ENCODE results near the gene TIMP3. TPM values are rescaled to one million over a fixed set of nuclear protein-coding genes. Genes with fewer than 3 reads are reported as not detected.

TIMP3 gene
- total and polyA plus RNA-seq, 5 experiments from 2014 or later: 0.10 TPM; not detected in 4

DNA sequence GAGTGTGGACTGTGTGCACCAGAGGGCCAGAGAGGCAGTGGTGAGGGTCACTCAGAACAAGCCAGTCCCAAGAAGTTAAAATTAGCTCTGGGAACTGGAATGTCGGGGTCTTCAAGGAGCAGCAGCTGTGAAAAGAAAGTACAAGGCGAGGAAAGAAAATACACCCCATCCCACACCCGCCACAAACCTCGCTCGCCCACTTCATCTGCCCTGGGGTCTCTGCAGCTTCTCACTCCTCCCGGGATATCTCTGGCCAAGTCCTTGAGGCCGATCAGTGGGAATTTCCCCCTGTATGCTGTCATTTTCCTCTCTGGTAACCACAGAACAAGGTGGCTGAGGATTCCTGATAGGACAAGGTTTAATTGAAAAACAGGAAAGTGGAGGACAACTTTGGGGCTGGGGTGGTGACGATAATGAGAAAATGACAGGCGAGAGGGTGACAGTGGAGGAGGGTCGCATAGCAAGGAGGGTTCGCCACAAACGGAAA is 36.3 kb upstream of the TIMP3 start:
- DNase-seq: no peak
- Mint-ChIP-seq H3K36me3 (no peaks in the 10 kb centered on the region), H3K9me3 (no peaks in the 10 kb centered on the region), H3K4me1 (peaks cover 0 to 2% (median 0%) of the 10 kb centered on the region in 4 donors), H3K4me3 (no peak overlapping the region), H3K27me3 (peaks cover 10 to 33% (median 20%) of the 10 kb centered on the region in 5 donors), H3K27ac (peak overlapping the region in 1 of 10 donors; percentile 70)
- ATAC-seq: no peak
- POLR2A ChIA-PET: no interaction called here

DNA sequence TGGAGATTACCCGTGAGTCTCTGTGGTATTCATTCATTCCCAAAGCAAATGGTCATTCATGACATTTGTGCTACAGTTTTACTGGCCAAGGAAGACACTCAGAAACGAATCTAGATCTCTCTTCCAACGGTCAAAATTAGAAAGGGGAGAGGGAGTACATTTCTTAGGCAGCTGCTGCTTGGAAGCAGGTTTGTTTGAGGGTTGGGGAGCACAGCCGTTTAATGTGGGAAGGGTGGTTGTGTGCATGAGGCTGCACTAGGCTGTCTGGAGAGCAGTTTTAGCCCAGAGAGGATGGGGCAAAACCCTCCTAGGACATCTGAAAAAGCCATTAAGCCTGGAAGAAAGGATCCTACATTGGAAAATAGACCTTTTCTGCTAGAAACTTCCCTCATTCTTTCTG is 29.7 kb upstream of the TIMP3 start:
- peaks cover 0 to 5% (median 0%) of the 10 kb centered on the region in 3 donors for H3K36me3 Mint-ChIP-seq
- no peak for ATAC-seq
- peaks cover 5 to 10% (median 6%) of the 10 kb centered on the region in 5 donors for H3K27me3 Mint-ChIP-seq
- H3K9me3 Mint-ChIP-seq: peaks cover 0 to 5% (median 0%) of the 10 kb centered on the region in 9 donors
- no peak overlapping the region for H3K4me3 Mint-ChIP-seq
- H3K27ac Mint-ChIP-seq: no peak overlapping the region
- no peak for DNase-seq
- H3K4me1 Mint-ChIP-seq: no peaks in the 10 kb centered on the region
- POLR2A ChIA-PET: no interaction called here

DNA sequence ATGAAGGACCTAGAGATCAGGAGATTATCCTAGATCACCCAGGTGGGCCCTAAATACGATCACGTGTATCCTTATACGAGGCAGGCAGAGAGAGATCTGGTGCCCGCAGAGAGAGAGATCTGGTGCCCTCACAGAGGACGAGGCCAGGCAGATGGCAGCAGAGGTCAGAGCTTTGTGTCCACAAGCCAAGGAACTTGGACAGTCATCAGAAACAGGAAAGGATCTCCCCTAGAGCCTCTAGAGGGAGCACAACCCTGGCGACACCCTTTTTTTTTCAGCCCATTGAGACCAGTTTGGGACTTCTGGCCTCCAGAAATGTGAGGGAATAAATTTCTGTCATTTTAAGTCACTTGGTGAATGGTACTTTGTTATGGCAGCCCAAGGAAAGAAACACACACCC is 25.5 kb upstream of the TIMP3 start:
- peaks cover 5 to 10% (median 5%) of the 10 kb centered on the region in 5 donors for H3K27me3 Mint-ChIP-seq
- H3K9me3 Mint-ChIP-seq: peaks cover 0 to 5% (median 0%) of the 10 kb centered on the region in 9 donors
- POLR2A ChIA-PET: no interaction called here
- H3K36me3 Mint-ChIP-seq: peaks cover 0 to 5% (median 0%) of the 10 kb centered on the region in 3 donors
- DNase-seq (no peak), ATAC-seq (no peak)
- no peak overlapping the region for H3K4me3 Mint-ChIP-seq
- no peak overlapping the region for H3K27ac Mint-ChIP-seq
- no peaks in the 10 kb centered on the region for H3K4me1 Mint-ChIP-seq

DNA sequence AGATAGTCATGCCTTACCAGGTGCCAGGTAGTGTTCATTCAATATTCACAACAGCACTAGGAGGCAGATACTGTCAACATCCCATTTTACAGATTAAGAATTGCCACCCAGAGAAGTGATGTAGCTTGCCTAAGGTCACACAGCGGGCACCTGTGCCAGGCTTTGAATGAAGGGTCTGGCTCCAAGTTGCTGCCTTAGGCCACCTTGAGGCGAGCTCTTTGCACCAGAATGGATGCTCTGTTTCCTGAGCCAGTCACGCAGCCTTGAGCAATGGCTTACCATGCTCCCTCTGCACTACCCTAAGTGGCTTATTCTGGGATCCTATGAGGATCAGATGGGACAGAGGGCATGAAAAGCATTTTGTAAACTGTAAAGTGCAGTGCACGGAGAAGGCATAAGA is 25.1 kb upstream of the TIMP3 start:
- POLR2A ChIA-PET: no interaction called here
- ATAC-seq: no peak
- H3K27me3 Mint-ChIP-seq: peaks cover 4 to 10% (median 5%) of the 10 kb centered on the region in 5 donors
- no peak for DNase-seq
- H3K9me3 Mint-ChIP-seq: peaks cover 0 to 5% (median 0%) of the 10 kb centered on the region in 9 donors
- H3K4me1 Mint-ChIP-seq: no peaks in the 10 kb centered on the region
- no peak overlapping the region for H3K27ac Mint-ChIP-seq
- H3K36me3 Mint-ChIP-seq: peaks cover 0 to 5% (median 0%) of the 10 kb centered on the region in 3 donors
- H3K4me3 Mint-ChIP-seq: no peak overlapping the region

DNA sequence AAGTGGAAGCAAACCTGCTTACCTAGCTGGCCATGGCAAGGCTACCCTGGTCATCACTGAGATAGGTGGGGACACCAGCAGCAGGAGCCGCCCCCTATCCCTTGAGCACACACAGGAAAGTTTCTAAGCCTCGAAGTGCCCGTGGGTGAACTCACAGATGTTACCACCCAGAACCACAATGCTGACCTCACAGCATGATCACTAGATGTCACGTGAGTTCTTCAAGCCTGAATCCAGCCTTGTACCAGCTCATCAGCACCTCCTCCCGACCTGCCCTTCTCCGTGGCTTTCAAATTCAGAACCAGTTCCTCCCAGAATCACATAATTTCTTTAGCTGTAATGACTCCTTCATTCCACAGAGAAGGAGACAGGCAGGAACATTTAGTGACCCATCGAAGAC is 24.7 kb upstream of the TIMP3 start:
- Mint-ChIP-seq H3K27me3 (peaks cover 4 to 10% (median 5%) of the 10 kb centered on the region in 5 donors), H3K9me3 (peaks cover 0 to 5% (median 0%) of the 10 kb centered on the region in 9 donors), H3K36me3 (peaks cover 0 to 5% (median 0%) of the 10 kb centered on the region in 3 donors), H3K4me3 (no peak overlapping the region), H3K27ac (no peak overlapping the region), H3K4me1 (no peaks in the 10 kb centered on the region)
- DNase-seq: no peak
- no peak for ATAC-seq
- POLR2A ChIA-PET: no interaction called here

- Mint-ChIP-seq H3K27me3 (peaks cover 4 to 10% (median 5%) of the 10 kb centered on the region in 5 donors), H3K36me3 (peaks cover 0 to 5% (median 0%) of the 10 kb centered on the region in 3 donors), H3K4me3 (no peak overlapping the region), H3K4me1 (no peaks in the 10 kb centered on the region), H3K27ac (no peak overlapping the region), H3K9me3 (peaks cover 0 to 5% (median 0%) of the 10 kb centered on the region in 9 donors)
- no peak for ATAC-seq
- no peak for DNase-seq
- POLR2A ChIA-PET: no interaction called here
These were observed 23.5 kb upstream of the TIMP3 start for GRCh38 chr22:32777987-32778386.

- Mint-ChIP-seq H3K4me1 (no peaks in the 10 kb centered on the region), H3K9me3 (no peaks in the 10 kb centered on the region), H3K36me3 (no peaks in the 10 kb centered on the region), H3K27ac (no peak overlapping the region), H3K27me3 (peaks cover 0 to 2% (median 0%) of the 10 kb centered on the region in 5 donors), H3K4me3 (no peak overlapping the region)
- ATAC-seq (no peak), DNase-seq (no peak)
- POLR2A ChIA-PET: no interaction called here
These were observed 20.7 kb upstream of the TIMP3 start for GRCh38 chr22:32780726-32781310.

DNA sequence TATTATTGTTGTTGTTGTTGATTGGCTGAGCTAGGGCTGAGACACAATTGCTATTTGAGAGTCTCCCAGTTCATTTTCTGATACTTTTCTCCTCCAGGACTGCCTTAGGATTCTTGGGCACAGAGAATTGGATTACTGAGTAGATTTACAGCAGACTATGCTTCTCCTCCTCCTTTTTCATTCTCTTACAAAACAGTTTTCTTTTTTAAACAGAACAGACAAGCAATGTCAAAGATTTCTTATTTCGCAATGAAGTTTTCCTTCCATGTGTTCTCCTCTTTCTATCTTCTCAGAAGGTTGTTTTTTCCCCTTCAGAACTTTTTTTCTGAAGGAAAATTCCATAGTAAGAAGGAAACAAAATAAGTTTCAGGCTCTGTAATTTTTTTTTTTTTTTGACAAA is 19.8 kb upstream of the TIMP3 start:
- POLR2A ChIA-PET: no interaction called here
- no peak for DNase-seq
- H3K4me1 Mint-ChIP-seq: no peaks in the 10 kb centered on the region
- H3K36me3 Mint-ChIP-seq: no peaks in the 10 kb centered on the region
- no peak for ATAC-seq
- peaks cover 0 to 2% (median 0%) of the 10 kb centered on the region in 5 donors for H3K27me3 Mint-ChIP-seq
- H3K4me3 Mint-ChIP-seq: no peak overlapping the region
- H3K9me3 Mint-ChIP-seq: no peaks in the 10 kb centered on the region
- H3K27ac Mint-ChIP-seq: no peak overlapping the region

- Mint-ChIP-seq H3K36me3 (no peaks in the 10 kb centered on the region), H3K27ac (no peak overlapping the region), H3K4me1 (no peaks in the 10 kb centered on the region), H3K9me3 (no peaks in the 10 kb centered on the region), H3K27me3 (peaks cover 0 to 4% (median 3%) of the 10 kb centered on the region in 5 donors), H3K4me3 (no peak overlapping the region)
- DNase-seq (no peak), ATAC-seq (no peak)
- POLR2A ChIA-PET: no interaction called here
These were observed 16.0 kb upstream of the TIMP3 start for GRCh38 chr22:32785321-32786026.

DNA sequence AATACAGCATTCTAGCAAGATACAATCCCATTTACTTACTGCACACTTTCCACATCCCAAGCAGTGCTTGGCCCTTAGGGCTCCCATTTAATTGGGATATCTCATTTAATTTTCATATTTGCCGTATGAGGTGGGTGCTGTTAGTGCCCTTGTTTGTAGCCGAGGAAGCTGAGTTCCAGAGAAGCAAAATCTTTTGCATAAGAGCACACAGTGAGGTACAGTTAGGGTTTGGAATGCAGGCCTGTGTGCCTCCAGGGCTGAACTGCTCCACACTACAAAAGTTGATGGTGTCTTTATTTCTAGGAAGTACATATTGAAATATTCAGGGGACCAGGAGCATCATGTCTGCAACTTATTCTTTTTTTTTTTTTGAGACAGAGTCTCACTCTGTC is 15.5 kb upstream of the TIMP3 start:
- POLR2A ChIA-PET: no interaction called here

DNA sequence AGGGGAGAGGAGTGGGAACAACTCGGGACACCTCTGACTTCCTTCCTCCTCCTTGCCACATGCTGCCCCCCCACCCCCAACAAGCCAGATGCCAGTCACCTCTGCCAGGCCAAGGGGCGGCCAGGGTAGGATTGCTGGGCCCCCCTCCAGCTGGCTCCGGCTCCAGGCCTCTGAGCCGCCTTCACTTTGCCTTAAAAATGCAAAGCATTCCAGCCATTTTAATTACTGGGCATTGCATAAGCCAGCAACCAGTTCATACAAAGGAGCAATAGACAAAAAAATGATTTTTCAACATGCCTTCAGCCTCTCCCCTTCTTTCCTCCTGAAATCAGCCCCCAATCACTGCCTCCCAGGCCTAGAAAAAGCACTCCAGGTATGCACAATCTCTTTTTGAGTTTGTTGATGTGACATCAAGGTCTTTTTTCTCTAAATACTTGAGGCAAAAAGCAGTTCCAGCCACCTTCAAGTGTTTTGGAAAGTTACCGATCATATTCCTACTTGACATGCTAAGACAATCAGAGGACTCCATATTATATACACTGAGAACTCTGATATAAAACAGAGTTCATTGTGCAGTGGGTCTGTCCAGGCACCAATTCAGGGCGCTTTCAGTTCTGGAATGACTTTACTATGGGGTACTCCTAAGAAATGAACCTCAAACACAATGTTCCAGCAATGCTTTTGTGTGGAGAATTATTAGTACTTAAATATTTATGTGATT is 12.4 kb upstream of the TIMP3 start:
- no peak overlapping the region for H3K4me3 Mint-ChIP-seq
- H3K36me3 Mint-ChIP-seq: no peaks in the 10 kb centered on the region
- ATAC-seq (no peak), DNase-seq (no peak)
- no peaks in the 10 kb centered on the region for H3K4me1 Mint-ChIP-seq
- H3K27me3 Mint-ChIP-seq: peaks cover 0 to 5% (median 3%) of the 10 kb centered on the region in 5 donors
- POLR2A ChIA-PET: no interaction called here
- H3K27ac Mint-ChIP-seq: no peak overlapping the region
- H3K9me3 Mint-ChIP-seq: no peaks in the 10 kb centered on the region

More for the DNA sequence above, 15.5 kb upstream of the TIMP3 start:
- Mint-ChIP-seq H3K27me3 (peaks cover 0 to 5% (median 3%) of the 10 kb centered on the region in 5 donors), H3K27ac (no peak overlapping the region), H3K4me3 (no peak overlapping the region), H3K9me3 (no peaks in the 10 kb centered on the region), H3K4me1 (no peaks in the 10 kb centered on the region), H3K36me3 (no peaks in the 10 kb centered on the region)
- DNase-seq (no peak), ATAC-seq (no peak)

- Mint-ChIP-seq H3K9me3 (no peaks in the 10 kb centered on the region), H3K4me1 (no peaks in the 10 kb centered on the region), H3K4me3 (no peak overlapping the region), H3K27me3 (peaks cover 0 to 7% (median 3%) of the 10 kb centered on the region in 5 donors), H3K36me3 (no peaks in the 10 kb centered on the region), H3K27ac (no peak overlapping the region)
- ATAC-seq (no peak), DNase-seq (no peak)
- POLR2A ChIA-PET: no interaction called here
These were observed 11.5 kb upstream of the TIMP3 start for GRCh38 chr22:32789797-32790620.
